K562 (cell line): ENCODE results near the gene HTR4. TPM values are rescaled to one million over a fixed set of nuclear protein-coding genes. Genes with fewer than 3 reads are reported as not detected.

ENCODE experiments used
- ARID1B ChIP-seq: fragments of 450-650 bp; IDR thresholded peaks from 2 replicates; pipeline ENCODE4 v1.6.1; 2016; ENCODE audit warnings: antibody characterized with exemption, mild to moderate bottlenecking, inconsistent platforms
- CAMTA2 ChIP-seq: fragments of 250-450 bp; sonication (Bioruptor Pico); conservative IDR thresholded peaks from 2 replicates; pipeline ENCODE4 v1.5.1; 2022
- CBX1 ChIP-seq: sonication (generic); IDR thresholded peaks from 2 replicates; pipeline ENCODE4 v1.6.1; 2016; ENCODE audit warnings: antibody characterized with exemption, low read depth, mild to moderate bottlenecking
- EGR1 ChIP-seq: fragments of 450-650 bp; conservative IDR thresholded peaks from 2 replicates; pipeline ENCODE4 v1.6.1; 2017; ENCODE audit warnings: mild to moderate bottlenecking
- ERF ChIP-seq: fragments of 450-650 bp; formaldehyde crosslinking; IDR thresholded peaks from 2 replicates; pipeline ENCODE4 v1.4.0; 2020; ENCODE audit warnings: mild to moderate bottlenecking, mixed read lengths
- FOXP1 ChIP-seq: sonication (generic); formaldehyde crosslinking; IDR thresholded peaks from 2 replicates; pipeline ENCODE4 v1.8.0; 2022; ENCODE audit warnings: mild to moderate bottlenecking, missing genetic modification reagents
- HDAC6 ChIP-seq: IDR thresholded peaks from 2 replicates; pipeline ENCODE4 v1.6.1; 2012; ENCODE audit warnings: low read depth, mild to moderate bottlenecking, control low read depth, inconsistent platforms, low read length, moderate library complexity
- HMGN3 ChIP-seq: IDR thresholded peaks from 2 replicates; pipeline ENCODE4 v1.6.1; 2011; ENCODE audit warnings: borderline replicate concordance, low read depth, mild to moderate bottlenecking, mixed read lengths, low read length; ENCODE audit not compliant: insufficient read length; ENCODE audit errors: extremely low read depth
- NFXL1 ChIP-seq: fragments of 450-650 bp; formaldehyde crosslinking; IDR thresholded peaks from 2 replicates; pipeline ENCODE4 v1.4.0; 2021; ENCODE audit warnings: mild to moderate bottlenecking
- PHF21A ChIP-seq: fragments of 450-650 bp; IDR thresholded peaks from 2 replicates; pipeline ENCODE4 v1.6.1; 2017; ENCODE audit warnings: low read depth, borderline replicate concordance
- PHTF2 ChIP-seq: fragments of 250-450 bp; sonication (Bioruptor Pico); IDR thresholded peaks from 2 replicates; pipeline ENCODE4 v1.5.0; 2021; ENCODE audit warnings: mild to moderate bottlenecking
- POLR3A ChIP-seq: IDR thresholded peaks from 2 replicates; pipeline ENCODE4 v1.6.1; 2011; ENCODE audit warnings: borderline replicate concordance, mild to moderate bottlenecking, moderate library complexity; ENCODE audit not compliant: insufficient read length, insufficient read depth; ENCODE audit errors: extremely low read depth
- SMAD2 ChIP-seq: fragments of 150-350 bp; IDR thresholded peaks from 2 replicates; pipeline ENCODE4 v1.6.1; 2014; ENCODE audit warnings: low read depth, mild to moderate bottlenecking, low read length
- SMC3 ChIP-seq: conservative IDR thresholded peaks from 2 replicates; pipeline ENCODE4 v1.6.1; 2011; ENCODE audit warnings: low read depth, low read length, improper control_type of control experiment; ENCODE audit not compliant: insufficient read depth
- ZBTB26 ChIP-seq: fragments of 450-650 bp; formaldehyde crosslinking; IDR thresholded peaks from 2 replicates; pipeline ENCODE4 v1.4.0; 2022; ENCODE audit warnings: missing genetic modification characterization
- ZC3H11A ChIP-seq: IDR thresholded peaks from 2 replicates; pipeline ENCODE4 v1.6.1; 2012; ENCODE audit warnings: low read depth, low read length, improper control_type of control experiment
- ZNF274 ChIP-seq: IDR thresholded peaks from 2 replicates; pipeline ENCODE4 v1.6.1; 2011; ENCODE audit warnings: low read depth, mild to moderate bottlenecking, low read length, moderate library complexity, borderline replicate concordance
- polyA plus RNA-seq, 8 experiments: library from polyadenylated mRNA; depleted of rRNA in 4 of 8; stranded (reverse) in 5 of 8; unstranded in 3 of 8; fragments of >200 nt; fragmentation: Nextera tagmentation in 2 of 8; fragmentation: Illumina TruSeq in 1 of 8; extraction: Ambion mirVana in 2 of 8; extraction: Trizol in 1 of 8; gene quantifications; 2 replicates each; pipeline versions ENCODE4 v1.2.1 to v1.2.3, GENCODE V29; 2011 to 2014; ENCODE audit warnings: inconsistent platforms in 1 of 8, missing spikeins in 1 of 8
- total RNA-seq, 7 experiments: library from RNA; depleted of rRNA in 6 of 7; stranded (reverse); fragments of >200 nt in 6 of 7; fragmentation: Illumina TruSeq in 2 of 7; extraction: Trizol in 2 of 7; gene quantifications; 2 replicates each; pipeline versions ENCODE4 v1.2.1 to v1.2.3, GENCODE V29; 2011 to 2021; ENCODE audit warnings: low replicate concordance in 1 of 7
- TF ChIP-seq, protein P1 (sequence below): fragments of 250-450 bp; sonication (Bioruptor Pico); IDR thresholded peaks from 2 replicates; pipeline ENCODE4 v1.5.0; 2021; ENCODE audit warnings: mild to moderate bottlenecking, moderate library complexity
- TF ChIP-seq, protein P2 (sequence below): conservative IDR thresholded peaks from 2 replicates; pipeline ENCODE4 v1.6.1; 2011; ENCODE audit warnings: low read depth, mild to moderate bottlenecking, low read length; ENCODE audit not compliant: control insufficient read depth
- TF ChIP-seq, protein P3 (sequence below): fragments of 450-650 bp; IDR thresholded peaks from 2 replicates; pipeline ENCODE4 v1.7.0; 2016; ENCODE audit warnings: borderline replicate concordance

Gene HTR4
- total and polyA plus RNA-seq, 9 of the 15 experiments (the other 6 are each of a cell fraction or from before 2014, with no cell fraction given), result 0.13 TPM; not detected in 8

DNA sequence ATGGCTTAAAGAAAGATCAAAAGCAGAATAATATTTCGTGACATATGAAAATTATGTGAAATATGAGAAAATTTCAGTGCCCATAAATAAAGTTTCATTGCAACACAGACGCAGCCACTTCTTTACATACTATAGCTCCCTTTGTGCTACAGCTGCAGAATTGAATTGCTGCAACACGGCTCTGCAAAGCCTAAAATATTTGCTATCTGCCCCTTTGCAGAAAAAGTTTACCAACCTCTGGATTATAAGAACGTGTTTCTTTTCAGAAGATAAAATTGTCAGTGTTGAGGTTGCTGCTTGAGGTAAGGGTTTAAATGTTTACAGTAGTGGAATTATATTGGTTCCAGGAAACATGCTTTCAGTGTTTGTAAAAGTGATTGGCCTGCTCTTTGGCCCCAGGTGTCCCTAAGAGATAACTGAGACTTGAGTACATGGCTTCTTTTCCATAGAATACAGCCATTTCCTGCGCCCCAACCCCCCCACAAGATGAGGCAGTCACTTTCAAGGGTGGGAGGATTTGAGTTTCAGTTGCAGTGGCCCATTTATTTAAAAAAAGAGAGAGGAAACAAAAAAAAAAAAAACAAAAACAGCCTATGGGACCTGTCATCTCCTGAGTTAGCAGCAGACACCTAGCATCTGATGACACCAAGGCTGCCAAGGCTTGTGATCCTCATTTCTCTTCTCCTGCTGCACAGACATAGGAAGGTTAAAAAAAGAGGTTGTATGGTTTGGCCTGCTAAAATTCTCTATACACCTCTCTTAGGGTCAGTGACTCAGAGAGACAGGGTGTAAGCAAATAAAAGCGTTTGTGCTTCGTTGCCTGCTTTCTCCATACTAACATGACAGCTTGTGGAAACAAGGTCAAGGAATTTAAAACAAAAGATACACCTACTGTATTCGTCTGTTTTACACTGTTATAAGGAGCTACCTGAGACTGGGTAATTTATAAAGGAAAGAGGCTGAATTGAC is 28.0 kb upstream of the HTR4 start (continued):
- TF ChIP-seq, protein P1, sequence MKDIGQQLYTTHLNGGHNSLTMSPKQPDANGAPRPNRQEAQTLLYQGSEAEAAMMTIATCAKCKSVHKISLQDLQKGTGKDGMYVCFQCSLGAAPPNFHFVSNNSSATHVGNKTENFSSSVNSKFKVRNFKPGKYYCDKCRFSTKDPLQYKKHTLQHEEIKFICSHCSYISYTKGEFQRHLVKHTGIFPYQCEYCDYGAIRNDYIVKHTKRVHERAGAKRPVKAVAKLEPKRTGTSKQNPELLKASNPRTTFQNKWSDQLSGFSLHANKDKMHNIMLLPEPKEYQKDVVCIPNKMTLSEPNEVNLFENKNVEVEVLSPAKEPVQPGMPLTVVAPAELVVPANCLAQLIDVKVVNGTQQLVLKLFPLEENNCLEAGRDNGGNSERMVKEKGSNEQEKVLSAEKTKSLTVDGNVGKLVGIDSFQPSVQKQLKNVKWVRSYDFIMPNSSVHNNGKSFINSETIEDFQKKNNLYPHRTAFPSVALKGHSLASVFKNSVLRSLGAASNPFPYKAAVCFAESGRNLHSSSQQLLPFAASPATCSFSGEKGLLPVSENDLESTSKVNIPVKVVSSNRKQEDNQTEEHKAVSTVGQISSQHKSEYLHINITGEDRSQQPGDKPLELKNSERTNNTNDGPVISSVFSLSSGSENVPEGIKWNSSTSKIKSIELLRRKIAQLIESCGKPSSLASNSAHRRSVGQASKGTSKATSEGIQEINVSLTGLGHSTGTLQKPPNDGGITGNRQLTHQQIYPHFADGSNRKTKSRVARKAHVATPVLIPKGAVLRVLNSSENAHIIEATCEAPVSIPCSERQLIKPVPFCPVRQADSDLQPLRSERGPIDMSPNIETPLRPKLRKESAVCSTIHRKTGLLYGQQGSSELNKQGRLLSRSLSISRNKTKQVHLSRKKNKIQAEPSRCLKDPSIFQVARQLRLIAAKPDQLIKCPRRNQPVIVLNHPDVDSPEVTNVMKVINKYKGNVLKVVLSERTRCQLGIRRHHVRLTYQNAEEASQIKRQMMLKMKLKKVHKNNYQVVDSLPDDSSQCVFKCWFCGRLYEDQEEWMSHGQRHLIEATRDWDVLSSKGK (CRISPR knock-in tag), result no peak
- no peak for TF ChIP-seq CAMTA2 (CRISPR knock-in tag)
- no peak for TF ChIP-seq SMAD2
- peak; percentile 80 for TF ChIP-seq HMGN3
- TF ChIP-seq CBX1, result no peak
- TF ChIP-seq, protein P2, sequence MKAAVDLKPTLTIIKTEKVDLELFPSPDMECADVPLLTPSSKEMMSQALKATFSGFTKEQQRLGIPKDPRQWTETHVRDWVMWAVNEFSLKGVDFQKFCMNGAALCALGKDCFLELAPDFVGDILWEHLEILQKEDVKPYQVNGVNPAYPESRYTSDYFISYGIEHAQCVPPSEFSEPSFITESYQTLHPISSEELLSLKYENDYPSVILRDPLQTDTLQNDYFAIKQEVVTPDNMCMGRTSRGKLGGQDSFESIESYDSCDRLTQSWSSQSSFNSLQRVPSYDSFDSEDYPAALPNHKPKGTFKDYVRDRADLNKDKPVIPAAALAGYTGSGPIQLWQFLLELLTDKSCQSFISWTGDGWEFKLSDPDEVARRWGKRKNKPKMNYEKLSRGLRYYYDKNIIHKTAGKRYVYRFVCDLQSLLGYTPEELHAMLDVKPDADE, result 0 out of 2 replicates have a peak, but pooled peaks have one; percentile 50
- no peak for TF ChIP-seq HDAC6
- no peak for TF ChIP-seq ZC3H11A
- TF ChIP-seq ARID1B, result peak; percentile 98
- no peak for TF ChIP-seq POLR3A
- TF ChIP-seq FOXP1 (CRISPR knock-in tag), result no peak
- TF ChIP-seq SMC3, result no peak
- TF ChIP-seq ZNF274, result no peak
- TF ChIP-seq, protein P3, sequence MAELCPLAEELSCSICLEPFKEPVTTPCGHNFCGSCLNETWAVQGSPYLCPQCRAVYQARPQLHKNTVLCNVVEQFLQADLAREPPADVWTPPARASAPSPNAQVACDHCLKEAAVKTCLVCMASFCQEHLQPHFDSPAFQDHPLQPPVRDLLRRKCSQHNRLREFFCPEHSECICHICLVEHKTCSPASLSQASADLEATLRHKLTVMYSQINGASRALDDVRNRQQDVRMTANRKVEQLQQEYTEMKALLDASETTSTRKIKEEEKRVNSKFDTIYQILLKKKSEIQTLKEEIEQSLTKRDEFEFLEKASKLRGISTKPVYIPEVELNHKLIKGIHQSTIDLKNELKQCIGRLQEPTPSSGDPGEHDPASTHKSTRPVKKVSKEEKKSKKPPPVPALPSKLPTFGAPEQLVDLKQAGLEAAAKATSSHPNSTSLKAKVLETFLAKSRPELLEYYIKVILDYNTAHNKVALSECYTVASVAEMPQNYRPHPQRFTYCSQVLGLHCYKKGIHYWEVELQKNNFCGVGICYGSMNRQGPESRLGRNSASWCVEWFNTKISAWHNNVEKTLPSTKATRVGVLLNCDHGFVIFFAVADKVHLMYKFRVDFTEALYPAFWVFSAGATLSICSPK, result no peak
- TF ChIP-seq EGR1, result peak; percentile 34
- TF ChIP-seq ZBTB26, result no peak
- no peak for TF ChIP-seq PHTF2 (CRISPR knock-in tag)
- no peak for TF ChIP-seq ERF (CRISPR knock-in tag)
- TF ChIP-seq NFXL1 (CRISPR knock-in tag), result no peak
- TF ChIP-seq PHF21A, result no peak
